Heart left ventricle (tissue), 16 donors: ENCODE data around the gene AK1. TPM values are rescaled to one million over a fixed set of nuclear protein-coding genes. Genes with fewer than 3 reads are reported as not detected.

Source experiments
- ATAC-seq, 4 donors: fragments of 200-7000 bp; cut with Tn5 transposase; one replicate each; pipeline ENCODE4 v1.9.1; 2020 to 2022; ENCODE audit warnings: moderate library complexity in 4 of 4, mild to moderate bottlenecking in 3 of 4, moderate number of reproducible peaks in 1 of 4
- DNase-seq, 5 donors: peaks; one replicate each; pipeline ENCODE4 v3.0.0-alpha.2; 2020
- H3K27ac ChIP-seq, 12 donors: fragments of 200-600 bp; sonication (generic) in 4 of 12; one replicate each; pipeline versions ENCODE4 v1.5.0 to v1.8.0; 2016 to 2022; ENCODE audit warnings: mild to moderate bottlenecking in 2 of 12
- H3K27me3 ChIP-seq, 9 donors: fragments of 200-600 bp; sonication (generic) in 2 of 9; one replicate each; pipeline versions ENCODE4 v1.5.1 to v1.8.0; 2016 to 2022; ENCODE audit warnings: mild to moderate bottlenecking in 3 of 9
- H3K36me3 ChIP-seq, 9 donors: fragments of 200-600 bp; sonication (generic) in 2 of 9; one replicate each; pipeline versions ENCODE4 v1.5.0 to v1.8.0; 2018 to 2022; ENCODE audit warnings: mild to moderate bottlenecking in 2 of 9
- H3K4me1 ChIP-seq, 12 donors: fragments of 200-600 bp; sonication (generic) in 4 of 12; one replicate each; pipeline versions ENCODE4 v1.5.0 to v1.8.0; 2016 to 2022; ENCODE audit warnings: mild to moderate bottlenecking in 3 of 12
- H3K4me3 ChIP-seq, 12 donors: fragments of 200-600 bp; sonication (generic) in 4 of 12; one replicate each; pipeline versions ENCODE4 v1.5.0 to v1.8.0; 2017 to 2022; ENCODE audit warnings: mild to moderate bottlenecking in 9 of 12, moderate library complexity in 4 of 12
- H3K9me3 ChIP-seq, 12 donors: fragments of 200-600 bp; sonication (generic) in 4 of 12; one replicate each; pipeline versions ENCODE4 v1.5.0 to v1.8.0; 2016 to 2022; ENCODE audit warnings: mild to moderate bottlenecking in 1 of 12
- POLR2A ChIP-seq, 2 donors: fragments of 450-650 bp; IDR thresholded peaks; one replicate each; pipeline ENCODE4 v1.6.1; 2017; ENCODE audit warnings: antibody characterized with exemption in 2 of 2, mild to moderate bottlenecking in 2 of 2, moderate library complexity in 2 of 2
- WGBS, 4 donors: extraction: QIAGEN DNeasy Blood & Tissue Kit in 2 of 4; methylation state at CpG; one replicate each; pipeline versions ENCODE4 v1.1.5 to v1.1.7; 2013 to 2018; 5-methylcytosine and 5-hydroxymethylcytosine counted together
- intact Hi-C, 10 donors: fragments of 100-400 bp; cut with DNase I; formaldehyde crosslinking; loops; one replicate each; pipeline versions ENCODE4 v1.11.1 to v1.14.2; 2022
- polyA plus RNA-seq, 2 donors: library from polyadenylated mRNA; stranded (reverse); fragments of 200-250 nt; gene quantifications; one replicate each; pipeline ENCODE4 v1.2.3, GENCODE V29; 2013
- total RNA-seq, 9 donors: library from RNA; depleted of rRNA in 2 of 9; stranded (reverse); fragments of >200 nt in 2 of 9; fragmentation: NEBNext Ultra II Directional in 3 of 9; extraction: Animal tissue kit (Norgen Biotek cat#: 25700) in 3 of 9; gene quantifications; one replicate each; pipeline versions ENCODE4 v1.1.0 to v1.2.4, GENCODE V29; 2016 to 2023
- TF ChIP-seq, protein P1 (sequence below), 12 donors: fragments of 200-600 bp; sonication (generic) in 4 of 12; IDR thresholded peaks; one replicate each; pipeline versions ENCODE4 v1.5.0 to v1.8.0; 2018 to 2022; ENCODE audit warnings: antibody characterized with exemption in 12 of 12, mild to moderate bottlenecking in 5 of 12
- donor health status: ischemic (EF 13 %, LVEDD 7.1; RV severe dilation, severe dysfunction).
- donor health status: healthy with polysubstance abuse.
- donor health status: DM: no; HTN: yes; CAD: no.
- donor health status: DM: no; HTN: no; CAD: no.
- donor health status: ischemic (EF 25% LVEDD 6.9; RV normal size, moderate dysfunction).
- donor health status: ischemic (EF 25% LVEDD 5.7; RV mildly dilated, moderate dysfunction).
- donor health status: healthy.
- donor health status: DM: yes; HTN: yes; CAD: no.
- donor health status: ischemic (EF 35%, LVEDD 5.7; RV mildly dilated, moderate dysfunction).
- donor health status: nonischemic (EF 11% LVEDD 7.7; RV severe dilation, severe dysfunction).
- donor health status: DM: yes; HTN: yes; CAD: no.
- donor health status: PGD.
- donor health status: ischemic (EF 29% LVEDD 5.4; RV normal size, mild dysfunction).
- donor health status: nonischemic (EF 23%, LVEDD 6.1; RV moderate dilation, normal function).

Gene AK1
- total and polyA plus RNA-seq, 11 donors, result 312 to 1,060 (median 586) TPM

DNA sequence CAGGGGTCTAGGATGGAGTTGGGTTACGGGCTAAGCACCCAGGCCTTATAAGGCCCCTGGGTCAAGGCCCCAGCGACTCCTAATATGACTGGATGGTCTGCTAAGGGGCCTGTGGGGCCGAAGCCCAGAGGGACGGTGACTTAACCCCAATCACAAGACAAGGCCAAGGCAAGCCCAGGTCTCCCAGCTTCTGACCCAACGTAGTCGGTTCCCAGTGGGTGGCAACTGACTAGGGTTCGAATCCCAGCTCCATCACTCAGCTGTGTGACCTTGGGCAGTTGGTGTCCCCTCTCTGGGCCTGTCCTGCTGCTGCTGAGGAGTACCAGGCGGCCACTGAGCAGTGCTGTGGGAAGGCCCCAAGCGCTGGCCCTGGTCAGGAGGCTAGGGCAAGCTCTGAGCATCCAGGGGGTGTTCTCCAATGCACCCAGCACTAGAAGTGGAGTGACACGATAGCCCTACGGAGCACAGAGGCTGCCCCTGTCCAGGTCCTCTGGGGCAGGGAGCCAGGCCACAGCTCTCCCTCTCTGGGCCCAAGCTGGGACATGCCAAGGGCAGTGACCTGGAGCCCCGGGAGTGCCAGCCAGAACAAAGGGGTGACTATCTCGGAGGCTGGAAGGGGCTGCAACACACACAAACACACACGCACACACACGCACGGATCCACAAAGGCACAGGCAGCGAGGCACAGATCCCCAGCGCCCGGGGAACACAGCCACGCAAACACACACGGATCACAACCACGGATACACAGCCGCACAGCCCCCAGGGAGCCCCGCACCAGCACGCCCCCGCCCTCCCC is 512 bp downstream of the AK1 start:
- TF ChIP-seq, protein P1, sequence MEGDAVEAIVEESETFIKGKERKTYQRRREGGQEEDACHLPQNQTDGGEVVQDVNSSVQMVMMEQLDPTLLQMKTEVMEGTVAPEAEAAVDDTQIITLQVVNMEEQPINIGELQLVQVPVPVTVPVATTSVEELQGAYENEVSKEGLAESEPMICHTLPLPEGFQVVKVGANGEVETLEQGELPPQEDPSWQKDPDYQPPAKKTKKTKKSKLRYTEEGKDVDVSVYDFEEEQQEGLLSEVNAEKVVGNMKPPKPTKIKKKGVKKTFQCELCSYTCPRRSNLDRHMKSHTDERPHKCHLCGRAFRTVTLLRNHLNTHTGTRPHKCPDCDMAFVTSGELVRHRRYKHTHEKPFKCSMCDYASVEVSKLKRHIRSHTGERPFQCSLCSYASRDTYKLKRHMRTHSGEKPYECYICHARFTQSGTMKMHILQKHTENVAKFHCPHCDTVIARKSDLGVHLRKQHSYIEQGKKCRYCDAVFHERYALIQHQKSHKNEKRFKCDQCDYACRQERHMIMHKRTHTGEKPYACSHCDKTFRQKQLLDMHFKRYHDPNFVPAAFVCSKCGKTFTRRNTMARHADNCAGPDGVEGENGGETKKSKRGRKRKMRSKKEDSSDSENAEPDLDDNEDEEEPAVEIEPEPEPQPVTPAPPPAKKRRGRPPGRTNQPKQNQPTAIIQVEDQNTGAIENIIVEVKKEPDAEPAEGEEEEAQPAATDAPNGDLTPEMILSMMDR (IDR thresholded peaks at IDR 0.05), result no peak
- TF ChIP-seq POLR2A (IDR thresholded peaks at IDR 0.05), result no peak
- DNase-seq (peak in 4 of 5 donors; percentile 44 to 80 (median 58)), ATAC-seq (peak; percentile 20 to 49 (median 38))
- Histone ChIP-seq H3K27me3 (no peaks in the 10 kb centered on the region), H3K36me3 (peaks cover 0 to 17% (median 10%) of the 10 kb centered on the region in 9 donors), H3K4me1 (peaks cover 3 to 60% (median 40%) of the 10 kb centered on the region in 12 donors), H3K27ac (peak overlapping the region; percentile 64 to 98 (median 92)), H3K4me3 (peak overlapping the region; percentile 55 to 94 (median 66)), H3K9me3 (no peaks in the 10 kb centered on the region)
- 13 to 46% (median 21%) methylated on average over 9 to 26 of the region's 26 CpGs for WGBS, 4 donors
- intact Hi-C loops, result loop anchor here in 1 of 10 donors (5.0 kb wide), 1 partner anchor 75 kb away; the partner anchor contains the start of gene FPGS

DNA sequence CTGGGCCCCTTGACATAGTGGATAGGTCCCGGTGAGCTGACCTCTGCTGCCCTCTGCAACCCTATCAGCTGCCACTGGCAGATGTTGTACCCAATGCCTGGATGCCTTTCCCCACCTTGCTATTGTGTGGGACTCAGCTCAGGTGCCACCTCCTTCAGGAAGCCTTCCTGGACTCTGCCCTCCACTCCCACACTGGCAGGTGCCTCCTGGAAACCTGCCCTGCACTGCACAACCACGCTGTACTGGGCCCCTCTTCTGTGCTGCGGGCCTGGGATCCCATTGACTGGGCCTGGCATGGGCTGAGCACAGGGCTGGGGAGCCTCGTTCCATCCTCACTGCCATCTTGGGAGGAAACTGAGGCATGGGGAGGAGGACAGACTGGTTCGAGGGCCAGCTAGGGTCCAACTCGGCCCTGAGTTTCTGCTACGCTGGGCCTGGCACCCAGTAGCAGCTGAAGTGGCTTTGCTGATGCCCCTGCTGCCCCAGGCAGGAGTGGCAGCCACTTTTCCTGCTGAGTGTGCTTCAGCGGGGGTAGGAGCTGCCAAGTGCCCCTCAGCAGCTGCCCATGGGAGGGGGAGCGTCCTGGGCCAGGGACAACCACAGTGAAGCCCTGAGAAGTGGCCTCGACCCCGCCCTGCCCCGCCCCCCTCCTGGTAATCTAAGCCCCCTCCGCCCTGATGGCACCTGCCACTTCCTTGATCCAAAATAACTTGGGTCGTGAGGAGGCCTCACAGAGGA is 1.3 kb downstream of the AK1 start:
- 44 to 60% (median 54%) methylated on average over 6 to 14 of the region's 14 CpGs for WGBS, 4 donors
- intact Hi-C loops, result loop anchor here in 1 of 10 donors (5.0 kb wide), 1 partner anchor 74 kb away; the partner anchor contains the start of gene FPGS
- Histone ChIP-seq H3K27me3 (no peaks in the 10 kb centered on the region), H3K9me3 (no peaks in the 10 kb centered on the region), H3K4me3 (peak overlapping the region; percentile 55 to 94 (median 66)), H3K27ac (peak overlapping the region; percentile 27 to 98 (median 92)), H3K4me1 (peaks cover 3 to 58% (median 40%) of the 10 kb centered on the region in 12 donors), H3K36me3 (peaks cover 0 to 24% (median 18%) of the 10 kb centered on the region in 9 donors)
- DNase-seq, result peak in 3 of 5 donors; percentile 21 to 55 (median 44)
- peak in 2 of 4 donors; percentile 1 to 7 for ATAC-seq
- TF ChIP-seq, protein P1 (IDR thresholded peaks at IDR 0.05), result no peak
- no peak for TF ChIP-seq POLR2A (IDR thresholded peaks at IDR 0.05)

DNA sequence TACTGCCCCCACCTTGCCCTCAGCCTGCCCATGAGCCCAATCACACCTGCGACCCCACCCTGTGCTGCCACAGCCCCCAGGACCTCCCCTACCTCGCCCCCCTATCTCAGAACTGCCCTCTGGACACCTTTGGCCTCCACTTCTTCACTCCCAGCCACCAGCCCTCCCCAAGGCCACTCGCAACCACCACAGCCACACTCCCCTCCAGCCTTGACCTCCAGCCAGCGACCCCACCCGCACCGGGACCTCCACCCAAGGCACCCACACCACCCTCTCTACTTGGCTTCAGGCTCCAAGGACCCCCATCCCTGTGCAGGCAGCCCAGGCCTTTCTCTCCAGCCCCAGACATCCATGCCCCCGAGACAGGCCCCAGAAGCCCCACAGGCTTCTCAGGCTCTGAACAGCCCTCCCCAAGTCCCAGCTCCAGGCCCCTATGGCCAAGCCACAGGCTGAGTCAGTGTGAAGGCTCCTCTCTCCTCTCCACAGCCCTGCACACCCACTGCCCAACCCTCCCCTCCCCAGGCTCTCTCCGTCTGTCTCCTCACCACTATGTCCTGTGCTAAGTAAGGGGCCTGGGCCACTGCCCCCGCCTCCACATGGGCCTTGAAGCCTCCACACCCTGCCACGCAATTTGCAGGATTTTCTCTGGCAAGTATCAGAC is 2.0 kb downstream of the AK1 start:
- no peak for TF ChIP-seq POLR2A (IDR thresholded peaks at IDR 0.05)
- TF ChIP-seq, protein P1 (IDR thresholded peaks at IDR 0.05), result no peak
- intact Hi-C loops, result loop anchor here in 1 of 10 donors (5.0 kb wide), 1 partner anchor 73 kb away; the partner anchor contains the start of gene FPGS
- WGBS, 4 donors, result 66 to 74% (median 71%) methylated on average over 10 of the region's 10 CpGs

More for the DNA sequence above, 2.0 kb downstream of the AK1 start:
- Histone ChIP-seq H3K9me3 (no peaks in the 10 kb centered on the region), H3K4me3 (peak overlapping the region; percentile 55 to 94 (median 66)), H3K36me3 (peaks cover 0 to 32% (median 24%) of the 10 kb centered on the region in 9 donors), H3K27me3 (no peaks in the 10 kb centered on the region), H3K27ac (peak overlapping the region in 11 of 12 donors; percentile 42 to 98 (median 93)), H3K4me1 (peaks cover 3 to 60% (median 41%) of the 10 kb centered on the region in 12 donors)
- ATAC-seq (peak in 2 of 4 donors; percentile 1 to 2), DNase-seq (peak in 2 of 5 donors; percentile 27 to 54)
